GM18526 (cell line): ENCODE measurements around the gene KCNMA1.

Source experiments
- POLR2A ChIP-seq: IDR thresholded peaks from 3 replicates; pipeline ENCODE4 v1.6.1; 2011; ENCODE audit not compliant: insufficient read length; ENCODE audit errors: extremely low read depth

The KCNMA1 gene

GRCh38 chr10:77259171-77259874 lies 378.3 kb downstream of the KCNMA1 start:
- no peak for TF ChIP-seq POLR2A

GRCh38 chr10:77256346-77256745 lies 381.3 kb downstream of the KCNMA1 start:
- no peak for TF ChIP-seq POLR2A

- no peak for TF ChIP-seq POLR2A
Measured at GRCh38 chr10:77253556-77254064, 384.0 kb downstream of the KCNMA1 start.

GRCh38 chr10:77253147-77253545 lies 384.5 kb downstream of the KCNMA1 start:
- no peak for TF ChIP-seq POLR2A

GRCh38 chr10:77252380-77253146 lies 385.0 kb downstream of the KCNMA1 start:
- TF ChIP-seq POLR2A, result no peak

- TF ChIP-seq POLR2A, result no peak
Measured at GRCh38 chr10:77251297-77252013, 386.2 kb downstream of the KCNMA1 start.

- no peak for TF ChIP-seq POLR2A
Measured at GRCh38 chr10:77249901-77250459, 387.6 kb downstream of the KCNMA1 start.

GRCh38 chr10:77248104-77248790 lies 389.4 kb downstream of the KCNMA1 start:
- TF ChIP-seq POLR2A, result no peak

- TF ChIP-seq POLR2A, result no peak
Measured at GRCh38 chr10:77247031-77247990, 390.3 kb downstream of the KCNMA1 start.

- TF ChIP-seq POLR2A, result no peak
Measured at GRCh38 chr10:77245953-77246352, 391.7 kb downstream of the KCNMA1 start.

- TF ChIP-seq POLR2A, result no peak
Measured at GRCh38 chr10:77244746-77245145, 392.9 kb downstream of the KCNMA1 start.

- no peak for TF ChIP-seq POLR2A
Measured at GRCh38 chr10:77244286-77244685, 393.3 kb downstream of the KCNMA1 start.

GRCh38 chr10:77241350-77241725 lies 396.3 kb downstream of the KCNMA1 start:
- no peak for TF ChIP-seq POLR2A
